HG02571 (cell line): ENCODE measurements around the gene ZFP91.
"Not testable (repeated sequence)": the region's sequence is repeated elsewhere in the genome, so short reads cannot be mapped to it uniquely, and the experiment has no call there.

Source experiments
- ATAC-seq: cut with Tn5 transposase; IDR thresholded peaks from one replicate; pipeline ENCODE4 v1.9.1; 2021; ENCODE audit warnings: mild to moderate bottlenecking, moderate library complexity; ENCODE audit not compliant: unreplicated experiment

Gene ZFP91

GRCh38 chr11:58578635-58579191, at the start of gene ZFP91:
TSS of gene ZFP91 (plus strand) at chr11:58579063. CDS start at chr11:58579282, 219 bp downstream.
- ATAC-seq: peak; percentile 33

GRCh38 chr11:58530236-58530635, 48.6 kb upstream of the ZFP91 start:
- ATAC-seq: no peak

- ATAC-seq: no peak
Measured at GRCh38 chr11:58531865-58532341, 47.0 kb upstream of the ZFP91 start.

DNA sequence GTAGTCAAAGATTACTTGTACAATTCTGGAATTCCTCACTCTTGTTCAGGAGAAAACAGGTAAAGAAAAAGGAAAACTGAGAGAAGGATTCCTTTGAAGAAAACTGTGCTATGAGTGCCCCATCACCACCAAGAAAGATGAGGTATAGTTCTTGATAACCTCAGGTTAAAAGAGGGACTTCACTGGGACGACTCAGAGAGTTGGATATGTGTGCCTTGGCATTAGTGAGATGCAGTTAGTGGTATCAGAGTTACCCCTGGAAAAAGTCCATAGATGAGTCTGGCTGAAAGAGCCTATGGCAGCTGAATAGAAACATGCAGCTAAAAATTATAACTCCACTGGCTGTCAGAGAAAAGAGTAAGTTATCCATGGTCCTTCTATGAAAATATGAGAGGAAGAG, 32.0 kb upstream of the ZFP91 start:
- no peak for ATAC-seq

GRCh38 chr11:58549644-58550043, 29.2 kb upstream of the ZFP91 start:
- ATAC-seq: no peak

GRCh38 chr11:58560842-58561241, 18.0 kb upstream of the ZFP91 start:
- ATAC-seq: no peak

GRCh38 chr11:58561394-58562098, 17.3 kb upstream of the ZFP91 start:
- ATAC-seq: no peak

DNA sequence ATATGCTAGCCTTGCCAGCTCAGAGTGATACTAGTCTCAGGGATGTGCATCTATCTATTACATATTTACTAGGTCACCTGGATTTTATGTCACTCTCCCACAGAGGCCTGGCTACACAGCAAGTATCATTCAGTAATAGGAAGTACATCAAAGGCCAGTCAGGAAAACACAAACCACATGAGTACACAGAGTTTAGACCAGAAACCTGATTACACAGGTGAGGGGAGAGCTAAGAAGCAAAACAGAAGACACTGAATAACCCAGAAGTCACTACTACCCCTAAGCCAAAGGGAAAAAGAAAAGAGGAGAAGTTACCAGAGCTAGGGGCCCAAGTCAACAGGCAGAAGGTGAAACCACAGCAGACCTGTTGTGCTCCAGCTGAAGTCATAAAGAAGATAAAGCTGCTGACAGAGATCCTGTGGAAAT, 16.5 kb upstream of the ZFP91 start:
- peak; percentile 51 for ATAC-seq

GRCh38 chr11:58564231-58564630, 14.6 kb upstream of the ZFP91 start:
- ATAC-seq: no peak

- ATAC-seq: peak; percentile 93
Measured at GRCh38 chr11:58567889-58568512, 10.9 kb upstream of the ZFP91 start.

- not testable (repeated sequence) for ATAC-seq
Measured at GRCh38 chr11:58572906-58573305, 6.0 kb upstream of the ZFP91 start.

DNA sequence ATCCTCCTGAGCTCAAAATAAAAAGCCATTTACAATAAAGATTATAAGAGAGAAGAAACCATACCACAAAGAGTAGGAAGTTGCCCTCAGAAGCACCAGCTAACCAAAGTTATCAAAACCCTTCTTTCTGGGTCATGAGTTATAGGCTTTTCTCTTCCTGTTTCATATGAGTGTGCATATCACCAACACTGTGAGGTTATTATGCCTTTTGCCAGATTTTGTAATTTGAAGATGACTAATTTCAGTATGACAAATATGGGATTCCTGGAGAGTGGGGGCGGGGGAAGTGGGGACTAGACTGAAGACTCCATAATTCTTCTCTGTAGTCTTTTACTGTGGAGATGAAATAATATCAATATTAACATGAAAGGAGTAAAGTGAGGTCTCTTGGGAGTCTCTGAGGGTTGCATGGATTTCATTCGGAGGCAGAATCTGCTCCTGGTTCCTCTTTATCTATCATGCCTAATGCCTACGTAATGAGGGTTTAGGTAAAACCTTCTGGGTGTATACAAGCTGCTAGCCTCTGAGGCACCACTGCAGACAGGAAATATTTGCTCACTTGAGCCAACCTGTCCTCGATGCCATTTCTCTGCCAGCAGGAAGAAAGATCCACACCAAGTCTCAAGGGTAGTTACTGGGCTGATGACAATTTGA, 5.3 kb upstream of the ZFP91 start:
- ATAC-seq: no peak

- no peak for ATAC-seq
Measured at GRCh38 chr11:58574881-58575280, 4.0 kb upstream of the ZFP91 start.

DNA sequence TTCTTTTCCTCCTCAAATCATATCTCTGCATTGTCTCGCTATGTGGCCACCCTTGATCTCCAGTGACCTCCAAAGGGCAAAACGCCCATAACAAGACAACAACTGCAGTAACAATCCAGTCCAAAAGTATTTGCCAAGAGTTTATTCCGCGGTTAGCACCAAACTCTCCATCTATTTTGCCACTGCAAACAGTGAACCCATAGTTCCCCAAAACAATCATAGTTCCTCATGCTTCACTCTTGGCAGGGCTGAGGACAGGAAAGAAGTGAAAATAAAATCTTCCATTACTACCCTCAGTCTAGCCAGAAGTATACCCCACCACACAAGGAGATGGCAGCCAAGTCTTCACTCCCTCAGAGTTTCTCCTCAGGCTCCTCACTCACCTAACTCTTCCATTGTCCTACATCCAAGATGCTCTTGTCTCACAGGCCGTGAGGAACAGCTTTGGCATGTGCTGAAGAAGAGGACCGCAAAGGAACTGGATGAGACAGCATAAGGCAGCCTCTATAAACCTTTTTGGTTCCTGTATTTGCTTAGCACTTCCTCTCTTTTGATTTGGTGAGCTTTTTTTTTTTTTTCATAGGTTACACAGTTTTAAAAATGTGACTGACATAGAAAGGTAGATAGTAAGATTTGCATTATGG, 3.4 kb upstream of the ZFP91 start, which contains the start of gene LPXN:
Gene LPXN, minus strand, starts transcription at position 480 of the 644 bp plus-strand sequence. Its CDS starts 84 bp downstream, at position 396.
- no peak for ATAC-seq

DNA sequence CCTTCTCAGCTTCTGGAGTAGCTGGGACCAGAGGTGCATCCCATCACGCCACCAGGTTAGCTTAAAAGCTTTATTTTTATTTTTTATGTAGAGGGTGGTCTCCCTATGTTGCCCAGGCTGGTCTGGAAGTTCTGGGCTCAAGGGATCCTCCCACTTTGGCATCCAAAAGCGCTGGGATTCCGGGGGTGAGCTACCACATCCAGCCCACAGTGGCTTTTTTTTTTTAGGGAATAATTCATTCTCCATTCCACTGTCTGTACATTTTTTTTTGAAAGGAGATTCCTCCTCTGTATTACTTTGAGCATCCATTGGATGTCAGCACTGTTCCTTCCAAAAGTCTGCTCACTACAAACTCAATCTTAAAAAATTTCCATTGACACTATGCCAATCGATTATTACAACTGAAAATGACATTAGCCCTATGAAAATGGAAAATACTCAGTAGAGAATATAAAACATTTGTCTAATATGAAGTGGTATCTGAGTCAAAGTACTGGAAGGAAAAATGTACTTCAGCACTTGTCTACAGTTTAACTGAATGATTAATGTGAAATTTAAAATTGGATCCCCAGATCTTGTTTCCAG, 1.9 kb upstream of the ZFP91 start:
- no peak for ATAC-seq

GRCh38 chr11:58577555-58578135, 1.2 kb upstream of the ZFP91 start:
- ATAC-seq: peak; percentile 45

- peak; percentile 35 for ATAC-seq
Measured at GRCh38 chr11:58578136-58578634, 678 bp upstream of the ZFP91 start.

DNA sequence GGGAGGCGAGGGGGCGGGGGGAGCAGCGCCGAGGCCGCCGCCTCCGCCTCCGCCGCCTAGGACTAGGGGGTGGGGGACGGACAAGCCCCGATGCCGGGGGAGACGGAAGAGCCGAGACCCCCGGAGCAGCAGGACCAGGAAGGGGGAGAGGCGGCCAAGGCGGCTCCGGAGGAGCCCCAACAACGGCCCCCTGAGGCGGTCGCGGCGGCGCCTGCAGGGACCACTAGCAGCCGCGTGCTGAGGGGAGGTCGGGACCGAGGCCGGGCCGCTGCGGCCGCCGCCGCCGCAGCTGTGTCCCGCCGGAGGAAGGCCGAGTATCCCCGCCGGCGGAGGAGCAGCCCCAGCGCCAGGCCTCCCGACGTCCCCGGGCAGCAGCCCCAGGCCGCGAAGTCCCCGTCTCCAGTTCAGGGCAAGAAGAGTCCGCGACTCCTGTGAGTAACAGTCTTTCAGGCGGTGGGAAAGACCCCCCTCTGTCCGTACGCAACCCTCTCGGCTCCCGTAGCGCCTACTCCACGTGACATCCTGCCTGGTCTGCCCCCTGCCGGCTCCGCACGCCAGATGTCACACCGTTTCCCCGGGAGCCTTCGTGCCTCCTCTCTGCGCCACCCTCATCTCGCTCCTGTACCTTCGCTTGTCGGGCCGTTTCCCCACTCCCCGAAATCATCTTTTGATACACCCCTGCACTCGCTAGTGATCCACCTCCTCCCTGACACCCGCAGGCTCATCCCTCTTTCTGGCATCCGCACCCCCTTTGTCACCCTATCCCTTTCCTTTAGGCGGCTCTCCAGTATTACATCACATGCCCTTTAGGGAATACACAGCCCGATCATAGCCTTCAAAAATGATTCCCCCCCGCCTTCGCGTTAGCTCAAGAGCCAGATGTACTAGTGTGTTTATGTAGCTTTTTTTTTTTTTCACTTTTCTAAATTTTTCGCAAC, 598 bp downstream of the ZFP91 start:
- ATAC-seq: peak; percentile 43

DNA sequence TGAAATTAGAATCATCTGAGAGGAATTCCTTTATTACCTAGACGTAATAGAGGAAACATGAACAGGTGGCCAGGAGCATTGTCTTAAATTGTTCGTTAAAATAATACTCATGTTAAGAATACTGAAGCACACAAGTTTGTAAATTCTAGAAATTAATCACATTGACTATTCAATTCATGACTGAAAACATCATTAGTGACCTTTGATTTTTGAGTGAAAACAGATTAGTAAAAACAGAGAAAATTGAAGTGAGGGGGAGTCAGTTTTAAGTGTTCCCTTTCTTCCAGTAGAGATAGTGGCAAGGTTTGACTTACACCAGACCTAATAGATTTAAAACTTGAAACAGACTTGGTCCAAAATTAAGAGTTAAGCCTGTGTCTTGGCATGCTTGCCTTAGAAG, 1.4 kb downstream of the ZFP91 start:
- ATAC-seq: no peak
